A549 (cell line): ENCODE data around the gene CREB5. TPM values are rescaled to one million over a fixed set of nuclear protein-coding genes. Genes with fewer than 3 reads are reported as not detected.

Experiments used
- ATAC-seq, 2 experiments: fragments of 200-7000 bp in 1 of 2; fragments of >200 bp in 1 of 2; cut with Nextera tagmentation in 1 of 2; cut with Tn5 transposase in 1 of 2; 3 replicates each; pipeline versions ENCODE4 v1.8.0 to v1.9.1; 2018 to 2020; ENCODE audit warnings: mild to moderate bottlenecking in 1 of 2, moderate library complexity in 1 of 2
- CTCF ChIA-PET: fragments of 300-600 bp; sonication (Branson Sonifier 250); formaldehyde crosslinking; extraction: SDS; loops from one replicate; lab custom pipeline; 2021; ENCODE audit warnings: antibody characterized with exemption, inconsistent platforms; lab: Yijun Ruan, JAX
- POLR2A ChIA-PET: fragments of 350-600 bp; formaldehyde crosslinking; extraction: SDS; loops from one replicate; lab custom pipeline; 2021; ENCODE audit warnings: antibody characterized with exemption, inconsistent platforms; lab: Yijun Ruan, JAX
- DNase-seq, 2 experiments: peaks; one replicate each; pipeline versions ENCODE4 v3.0.0 to v3.0.0-alpha.2; 2011 to 2016; ENCODE audit warnings: low read depth in 1 of 2, low spot score in 1 of 2
- FAIRE-seq: peaks from 2 replicates; lab custom pipeline; 2011; peaks lifted over from hg19 to GRCh38; lab: Jason Lieb, UNC
- H3K27ac ChIP-seq, 2 experiments: fragments of >200 bp; sonication (Bioruptor Twin); formaldehyde crosslinking; 3 replicates each; pipeline ENCODE4 v1.5.1; 2016 to 2017
- H3K4me1 ChIP-seq: fragments of >200 bp; sonication (Bioruptor Twin); formaldehyde crosslinking; 3 replicates; pipeline ENCODE4 v1.6.1; 2016
- H3K4me2 ChIP-seq: fragments of >200 bp; sonication (Bioruptor Twin); formaldehyde crosslinking; 3 replicates; pipeline ENCODE4 v1.6.1; 2016
- H3K4me3 ChIP-seq: fragments of >200 bp; sonication (Bioruptor Twin); formaldehyde crosslinking; 3 replicates; pipeline ENCODE4 v1.5.1; 2016
- H3K9me3 ChIP-seq: fragments of >200 bp; sonication (Bioruptor Twin); formaldehyde crosslinking; 3 replicates; pipeline ENCODE4 v1.6.1; 2016
- BCL3 ChIP-seq: fragments of >200 bp; sonication (Bioruptor Twin); formaldehyde crosslinking; IDR thresholded peaks from 3 replicates; pipeline ENCODE4 v1.6.1; 2016
- BHLHE40 ChIP-seq: IDR thresholded peaks from 2 replicates; pipeline ENCODE4 v1.6.1; 2012; ENCODE audit warnings: low read depth, low read length, inconsistent platforms
- CHD4 ChIP-seq: fragments of 200-600 bp; sonication (generic); IDR thresholded peaks from 2 replicates; pipeline ENCODE4 v1.6.1; 2016; ENCODE audit warnings: antibody characterized with exemption, mild to moderate bottlenecking, borderline replicate concordance
- CTCF ChIP-seq: fragments of >200 bp; sonication (Bioruptor Twin); formaldehyde crosslinking; IDR thresholded peaks from 3 replicates; pipeline ENCODE4 v1.5.1; 2016
- EHF ChIP-seq: fragments of 250-450 bp; sonication (Bioruptor Pico); IDR thresholded peaks from 2 replicates; pipeline ENCODE4 v1.5.0; 2020; ENCODE audit warnings: mild to moderate bottlenecking
- ESRRA ChIP-seq: fragments of 150-350 bp; IDR thresholded peaks from 2 replicates; pipeline ENCODE4 v1.6.1; 2014; ENCODE audit warnings: mild to moderate bottlenecking, low read length, borderline replicate concordance
- GATA3 ChIP-seq: IDR thresholded peaks from 2 replicates; pipeline ENCODE4 v1.6.1; 2012; ENCODE audit warnings: borderline replicate concordance
- HDAC2 ChIP-seq: fragments of 200-600 bp; sonication (generic); IDR thresholded peaks from 2 replicates; pipeline ENCODE4 v1.6.1; 2016
- HEYL ChIP-seq: fragments of 250-450 bp; sonication (Bioruptor Pico); IDR thresholded peaks from 2 replicates; pipeline ENCODE4 v1.8.0; 2021; ENCODE audit warnings: mild to moderate bottlenecking, moderate library complexity
- HMGXB4 ChIP-seq: fragments of 250-450 bp; sonication (Bioruptor Pico); IDR thresholded peaks from 2 replicates; pipeline ENCODE4 v1.5.0; 2021; ENCODE audit warnings: mild to moderate bottlenecking, moderate library complexity, borderline replicate concordance
- JUN ChIP-seq, 2 experiments: fragments of >200 bp; sonication (Bioruptor Twin); formaldehyde crosslinking; IDR thresholded peaks; 2 replicates in 1 of 2; 3 replicates in 1 of 2; pipeline ENCODE4 v1.6.1; 2016 to 2017
- KDM1A ChIP-seq: fragments of 200-600 bp; sonication (generic); IDR thresholded peaks from 2 replicates; pipeline ENCODE4 v1.6.1; 2016; ENCODE audit warnings: low read depth, mild to moderate bottlenecking
- KDM5A ChIP-seq: fragments of 200-600 bp; sonication (generic); IDR thresholded peaks from 2 replicates; pipeline ENCODE4 v1.6.1; 2016; ENCODE audit warnings: antibody characterized with exemption, mild to moderate bottlenecking
- MAFK ChIP-seq: fragments of 450-650 bp; IDR thresholded peaks from 2 replicates; pipeline ENCODE4 v1.6.1; 2014; ENCODE audit not compliant: partially characterized antibody
- MAZ ChIP-seq: fragments of 150-350 bp; IDR thresholded peaks from 2 replicates; pipeline ENCODE4 v1.6.1; 2014; ENCODE audit warnings: antibody characterized with exemption, low read depth, low read length, borderline replicate concordance
- NFE2L2 ChIP-seq: fragments of 150-350 bp; conservative IDR thresholded peaks from 2 replicates; pipeline ENCODE4 v1.6.1; 2014; ENCODE audit warnings: low read length
- PBX3 ChIP-seq: IDR thresholded peaks from 2 replicates; pipeline ENCODE4 v1.6.1; 2012
- POLR2A ChIP-seq: IDR thresholded peaks from 2 replicates; pipeline ENCODE4 v1.6.1; 2012; ENCODE audit warnings: mild to moderate bottlenecking, low read length
- POLR2AphosphoS2 ChIP-seq: conservative IDR thresholded peaks from 2 replicates; pipeline ENCODE4 v1.6.1; 2012; ENCODE audit warnings: low read length, improper control_type of control experiment, inconsistent platforms
- RAD21 ChIP-seq, 2 experiments: fragments of >200 bp in 1 of 2; sonication (Bioruptor Twin) in 1 of 2; formaldehyde crosslinking in 1 of 2; IDR thresholded peaks in 1 of 2; conservative IDR thresholded peaks in 1 of 2; 2 replicates in 1 of 2; 3 replicates in 1 of 2; pipeline ENCODE4 v1.6.1; 2012 to 2018; ENCODE audit warnings: inconsistent platforms in 1 of 2
- RCOR1 ChIP-seq: fragments of 150-350 bp; IDR thresholded peaks from 2 replicates; pipeline ENCODE4 v1.6.1; 2014; ENCODE audit warnings: antibody characterized with exemption, low read length, low read depth
- REST ChIP-seq: fragments of 200-600 bp; sonication (generic); IDR thresholded peaks from 2 replicates; pipeline ENCODE4 v1.6.1; 2016; ENCODE audit warnings: antibody characterized with exemption, mild to moderate bottlenecking, moderate library complexity
- RNF2 ChIP-seq: fragments of 200-600 bp; sonication (generic); IDR thresholded peaks from 2 replicates; pipeline ENCODE4 v1.6.1; 2016; ENCODE audit warnings: low read depth, mild to moderate bottlenecking, antibody characterized with exemption, moderate library complexity, borderline replicate concordance
- TFCP2L1 ChIP-seq: fragments of 250-450 bp; sonication (Bioruptor Pico); IDR thresholded peaks from 2 replicates; pipeline ENCODE4 v1.5.0; 2021; ENCODE audit warnings: mild to moderate bottlenecking
- USF2 ChIP-seq: fragments of 450-650 bp; IDR thresholded peaks from 2 replicates; pipeline ENCODE4 v1.6.1; 2014; ENCODE audit warnings: antibody characterized with exemption
- ZSCAN20 ChIP-seq: fragments of 250-450 bp; sonication (Bioruptor Pico); IDR thresholded peaks from 2 replicates; pipeline ENCODE4 v1.8.0; 2022; ENCODE audit warnings: mild to moderate bottlenecking, moderate library complexity
- WGBS: methylation state at CpG from one replicate; pipeline ENCODE4 v1.1.6; 2017; ENCODE audit errors: missing lambda C conversion rate; 5-methylcytosine and 5-hydroxymethylcytosine counted together
- polyA plus RNA-seq, 4 experiments: library from polyadenylated mRNA; depleted of rRNA in 3 of 4; stranded (reverse); fragments of >200 nt; fragmentation: RNase III in 1 of 4; extraction: RNeasy Plus Mini Kit Qiagen cat#74134 plus additional on column Dnase treatment in 1 of 4; gene quantifications; 2 replicates in 3 of 4; 3 replicates in 1 of 4; pipeline ENCODE4 v1.2.3, GENCODE V29; 2011 to 2017

CREB5 gene
- polyA plus RNA-seq, 2 of the 4 experiments (the other 2 are of a cell fraction), result 0.61 to 1.5 TPM

GRCh38 chr7:28705350-28705749, 293.0 kb downstream of the CREB5 start:
- Histone ChIP-seq H3K4me2 (no peak overlapping the region), H3K9me3 (no peaks in the 10 kb centered on the region), H3K4me1 (no peaks in the 10 kb centered on the region), H3K4me3 (no peak overlapping the region)
- no peak for DNase-seq
- POLR2A ChIA-PET, result no interaction called here
- WGBS, result 52% methylated on average over 2 of the region's 2 CpGs
- no peak for ATAC-seq
- TF ChIP-seq HDAC2 (no peak), RCOR1 (no peak), KDM5A (no peak), POLR2AphosphoS2 (no peak), MAFK (no peak), HEYL (CRISPR knock-in tag) (no peak), BHLHE40 (no peak), REST (no peak), JUN (IDR thresholded peaks at IDR 0.05) (no peak), ESRRA (no peak), CHD4 (no peak), HMGXB4 (CRISPR knock-in tag) (no peak), POLR2A (no peak), EHF (no peak), USF2 (no peak), MAZ (no peak), TFCP2L1 (CRISPR knock-in tag) (no peak), ZSCAN20 (CRISPR knock-in tag) (no peak)
- TF ChIP-seq, all 56 proteins: peak for 0
- CTCF ChIA-PET, result no interaction called here
- no peak for FAIRE-seq
- H3K27ac ChIP-seq, result no peak overlapping the region

- ChIA-PET CTCF (no interaction called here), POLR2A (no interaction called here)
- Histone ChIP-seq H3K9me3 (no peaks in the 10 kb centered on the region), H3K4me3 (no peak overlapping the region), H3K4me1 (no peaks in the 10 kb centered on the region), H3K4me2 (no peak overlapping the region), H3K27ac (no peak overlapping the region)
- WGBS, result 8% methylated on average over 1 of the region's 1 CpG
- TF ChIP-seq HEYL (CRISPR knock-in tag) (no peak), KDM1A (no peak), ESRRA (no peak), BCL3 (no peak), CTCF (no peak), GATA3 (no peak), PBX3 (no peak), RAD21 (conservative IDR thresholded peaks at IDR 0.05 in 1 of 2, IDR thresholded peaks at IDR 0.05 in 1 of 2) (no peak), POLR2A (no peak), RNF2 (no peak), NFE2L2 (no peak)
- ATAC-seq, result no peak
- DNase-seq, result no peak
- no peak for FAIRE-seq
Measured at GRCh38 chr7:28706584-28706983, 294.3 kb downstream of the CREB5 start.
